IMR-90 (cell line): Measurements from ENCODE around the gene RELL1.

Source experiments
- BHLHE40 ChIP-seq: fragments of 150-350 bp; IDR thresholded peaks from 2 replicates; pipeline ENCODE4 v1.6.1; 2016; ENCODE audit warnings: mild to moderate bottlenecking, low read depth, low read length
- CEBPB ChIP-seq: IDR thresholded peaks from 2 replicates; pipeline ENCODE4 v1.6.1; 2012; ENCODE audit warnings: low read depth, low read length, improper control_type of control experiment
- CTCF ChIP-seq: conservative IDR thresholded peaks from 2 replicates; pipeline ENCODE4 v1.5.1; 2012; ENCODE audit warnings: mild to moderate bottlenecking, low read depth, low read length, improper control_type of control experiment
- ELK1 ChIP-seq: fragments of 150-350 bp; IDR thresholded peaks from 2 replicates; pipeline ENCODE4 v1.6.1; 2016; ENCODE audit warnings: low read depth, mild to moderate bottlenecking, low read length, moderate library complexity, borderline replicate concordance
- FOS ChIP-seq: fragments of 150-350 bp; IDR thresholded peaks from 2 replicates; pipeline ENCODE4 v1.6.1; 2016; ENCODE audit warnings: low read depth, low read length
- MAFK ChIP-seq: IDR thresholded peaks from 2 replicates; pipeline ENCODE4 v1.6.1; 2012; ENCODE audit warnings: low read depth, low read length, improper control_type of control experiment
- MAZ ChIP-seq: IDR thresholded peaks from 2 replicates; pipeline ENCODE4 v1.6.1; 2012; ENCODE audit warnings: low read depth, mild to moderate bottlenecking, low read length, improper control_type of control experiment, moderate library complexity, borderline replicate concordance
- MXI1 ChIP-seq: IDR thresholded peaks from 2 replicates; pipeline ENCODE4 v1.6.1; 2012; ENCODE audit warnings: low read depth, mild to moderate bottlenecking, low read length, moderate library complexity, borderline replicate concordance
- POLR2A ChIP-seq: IDR thresholded peaks from 2 replicates; pipeline ENCODE4 v1.6.1; 2012; ENCODE audit warnings: mild to moderate bottlenecking, low read depth, low read length
- RAD21 ChIP-seq: IDR thresholded peaks from 2 replicates; pipeline ENCODE4 v1.6.1; 2012; ENCODE audit warnings: low read length, improper control_type of control experiment

- TF ChIP-seq CTCF (no peak), RAD21 (no peak), FOS (no peak), CEBPB (no peak), BHLHE40 (no peak), POLR2A (no peak), MAFK (no peak), MAZ (no peak), ELK1 (no peak), MXI1 (no peak)
Observed at GRCh38 chr4:37664696-37665095, 21.5 kb downstream of the RELL1 start.
